Mesangial cell (primary cell): ENCODE results near the gene OR4C45. TPM values are rescaled to one million over a fixed set of nuclear protein-coding genes. Genes with fewer than 3 reads are reported as not detected.

ENCODE experiments used
- total RNA-seq: library from RNA; depleted of rRNA; stranded (reverse); fragments of >200 nt; gene quantifications from 2 replicates; pipeline ENCODE4 v1.2.3, GENCODE V29; 2015

OR4C45 gene
- not detected in 2 replicates for total RNA-seq

DNA sequence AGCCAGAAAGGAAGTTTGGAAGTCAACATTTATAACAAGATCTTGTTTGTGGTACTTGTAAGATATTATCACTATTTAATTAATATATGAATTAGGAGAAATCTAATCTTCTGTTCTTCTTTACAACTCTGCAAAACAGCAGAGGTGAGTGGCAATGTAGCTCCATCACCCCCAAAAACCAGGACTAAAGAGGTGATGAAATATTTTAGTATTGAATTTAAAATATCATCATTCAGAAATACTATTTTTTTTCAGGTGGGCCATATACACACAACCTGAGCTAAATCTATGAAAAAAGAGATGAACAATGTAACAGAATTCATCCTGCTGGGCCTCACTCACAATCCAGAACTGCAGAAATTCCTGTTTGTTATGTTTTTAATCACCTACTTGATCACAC lies at the start of gene OR4C45:
Gene OR4C45, plus strand, starts transcription at position 301 of the 400 bp plus-strand sequence.

Other genes with a start within 250 kb of the OR4C45 start
- gene OR4C13, start 80.5 kb upstream of the OR4C45 start, total RNA-seq = not detected in 2 replicates
- not detected in 2 replicates for gene OR4C12, start 50.3 kb upstream of the OR4C45 start, total RNA-seq